Panc1 (cell line): Measurements from ENCODE around the gene ATE1. TPM values are rescaled to one million over a fixed set of nuclear protein-coding genes. Genes with fewer than 3 reads are reported as not detected.

Source experiments
- ATAC-seq: fragments of 200-7000 bp; cut with Tn5 transposase; 2 replicates; pipeline ENCODE4 v1.9.1; 2020; ENCODE audit warnings: mild to moderate bottlenecking, moderate library complexity
- BruUV-seq: library from RNA; stranded (reverse); fragments of 400-500 nt; replicated peaks from 2 replicates; lab custom pipeline; 2021; lab: Mats Ljungman, UMichigan
- CTCF ChIA-PET: fragments of 300-600 bp; sonication (Branson Sonifier 250); formaldehyde crosslinking; loops from one replicate; lab custom pipeline; 2022; ENCODE audit warnings: antibody characterized with exemption; lab: Charles Lee
- POLR2A ChIA-PET: fragments of 300-600 bp; sonication (Branson Sonifier 250); formaldehyde crosslinking; loops from one replicate; lab custom pipeline; 2022; ENCODE audit warnings: antibody characterized with exemption; lab: Charles Lee
- DNase-seq: peaks from one replicate; pipeline ENCODE4 v3.0.0-alpha.2; 2010; ENCODE audit warnings: low read depth, low spot score
- H3K27ac ChIP-seq: 2 replicates; pipeline ENCODE4 v1.5.1; 2011; ENCODE audit warnings: mild to moderate bottlenecking, low read length, inconsistent platforms
- H3K27me3 ChIP-seq: fragments of 200-500 bp; sonication (Bioruptor generic); 2 replicates; pipeline ENCODE4 v1.6.0; 2014; ENCODE audit warnings: low read length, inconsistent platforms; ENCODE audit not compliant: control insufficient read depth, insufficient read depth
- H3K36me3 ChIP-seq: fragments of 200-500 bp; sonication (Bioruptor generic); 2 replicates; pipeline ENCODE4 v1.5.1; 2014; ENCODE audit warnings: inconsistent platforms, mild to moderate bottlenecking, low read length, moderate library complexity; ENCODE audit not compliant: control insufficient read depth, insufficient read depth
- H3K4me1 ChIP-seq: 2 replicates; pipeline ENCODE4 v1.5.1; 2011; ENCODE audit warnings: inconsistent platforms, mild to moderate bottlenecking, low read length, moderate library complexity; ENCODE audit not compliant: control insufficient read depth, insufficient read depth
- H3K4me3 ChIP-seq, 2 experiments: 2 replicates each; pipeline ENCODE4 v1.5.1; 2011 to 2012; ENCODE audit warnings: low read depth in 2 of 2, low read length in 2 of 2, mild to moderate bottlenecking in 2 of 2, inconsistent platforms in 1 of 2, moderate library complexity in 1 of 2
- H3K9me3 ChIP-seq: fragments of 200-500 bp; sonication (Bioruptor generic); 2 replicates; pipeline ENCODE4 v1.5.1; 2014; ENCODE audit warnings: low read depth, mild to moderate bottlenecking, inconsistent platforms, low read length, moderate library complexity; ENCODE audit not compliant: control insufficient read depth, insufficient read depth
- POLR2AphosphoS5 ChIP-seq: IDR thresholded peaks from 2 replicates; pipeline ENCODE4 v1.6.1; 2012; ENCODE audit warnings: mild to moderate bottlenecking, low read depth, low read length, moderate library complexity
- SIN3A ChIP-seq: IDR thresholded peaks from 2 replicates; pipeline ENCODE4 v1.6.1; 2012; ENCODE audit warnings: low read depth, mild to moderate bottlenecking, low read length, moderate library complexity, borderline replicate concordance; ENCODE audit not compliant: insufficient read depth
- TCF7L2 ChIP-seq: IDR thresholded peaks from 2 replicates; pipeline ENCODE4 v1.6.1; 2011; ENCODE audit warnings: mild to moderate bottlenecking, low read depth, low read length, inconsistent platforms
- in situ Hi-C: cut with HindIII; loops from 2 replicates; pipeline ENCODE4 v1.10.0; 2016; ENCODE audit warnings: low sequenced_read_pairs, low pct_unique_long_range_greater_than_20kb
- intact Hi-C: fragments of 100-400 bp; cut with micrococcal nuclease; formaldehyde crosslinking; loops from one replicate; pipeline ENCODE4 v1.10.0; 2022; ENCODE audit not compliant: unreplicated experiment
- total RNA-seq: library from RNA; stranded (reverse); gene quantifications from one replicate; pipeline ENCODE4 v1.2.1, GENCODE V29; 2021; ENCODE audit not compliant: unreplicated experiment
- TF ChIP-seq, protein P1 (sequence below), 2 experiments: IDR thresholded peaks; 2 replicates each; pipeline ENCODE4 v1.6.1; 2011 to 2012; ENCODE audit warnings: low read depth in 2 of 2, control low read depth in 1 of 2, low read length in 1 of 2, mild to moderate bottlenecking in 1 of 2, moderate library complexity in 1 of 2; ENCODE audit not compliant: insufficient read depth in 1 of 2
- TF ChIP-seq, protein P2 (sequence below): fragments of 450-650 bp; IDR thresholded peaks from 2 replicates; pipeline ENCODE4 v1.5.1; 2017; ENCODE audit warnings: mild to moderate bottlenecking

Gene ATE1
- total RNA-seq, 1 experiment from 2014 or later = 45.5 TPM

DNA sequence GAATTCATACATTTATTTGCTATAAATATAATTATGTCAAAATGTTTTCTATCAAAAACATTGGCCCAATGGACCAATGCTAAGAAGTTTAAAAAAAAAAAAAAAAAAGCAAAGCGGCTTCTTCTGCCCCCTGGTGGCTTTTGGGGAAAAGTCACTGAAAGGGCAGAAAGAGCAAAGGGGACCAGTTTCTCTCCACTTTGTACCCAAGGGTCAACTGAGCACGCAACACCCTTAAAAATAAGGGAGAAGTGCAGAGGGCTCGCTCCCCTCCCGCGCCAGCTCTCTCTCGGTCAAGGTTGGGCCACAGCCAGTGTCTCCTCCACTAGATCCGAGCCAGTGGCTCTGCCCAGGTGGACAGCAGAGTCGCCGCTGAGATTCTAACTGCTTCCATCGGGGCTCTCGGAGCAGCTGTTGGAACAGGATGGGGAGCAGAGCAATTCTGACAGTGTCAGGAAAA lies 193.2 kb downstream of the ATE1 start:
- no peak for DNase-seq
- Histone ChIP-seq H3K4me3 (peak overlapping the region; percentile 12; a peak in 3 of 4 replicates), H3K27ac (no peak overlapping the region), H3K36me3 (no peaks in the 10 kb centered on the region), H3K9me3 (no peaks in the 10 kb centered on the region), H3K27me3 (peaks cover 20% of the 10 kb centered on the region), H3K4me1 (peaks cover 10% of the 10 kb centered on the region)
- ChIA-PET POLR2A (no interaction called here), CTCF (interaction anchor here (0.6 to 0.7 kb wide), 2 partner anchors 663 to 788 kb away, joined by 8 to 11 read pairs; no protein-coding TSS in a partner anchor)
- TF ChIP-seq, protein P1, sequence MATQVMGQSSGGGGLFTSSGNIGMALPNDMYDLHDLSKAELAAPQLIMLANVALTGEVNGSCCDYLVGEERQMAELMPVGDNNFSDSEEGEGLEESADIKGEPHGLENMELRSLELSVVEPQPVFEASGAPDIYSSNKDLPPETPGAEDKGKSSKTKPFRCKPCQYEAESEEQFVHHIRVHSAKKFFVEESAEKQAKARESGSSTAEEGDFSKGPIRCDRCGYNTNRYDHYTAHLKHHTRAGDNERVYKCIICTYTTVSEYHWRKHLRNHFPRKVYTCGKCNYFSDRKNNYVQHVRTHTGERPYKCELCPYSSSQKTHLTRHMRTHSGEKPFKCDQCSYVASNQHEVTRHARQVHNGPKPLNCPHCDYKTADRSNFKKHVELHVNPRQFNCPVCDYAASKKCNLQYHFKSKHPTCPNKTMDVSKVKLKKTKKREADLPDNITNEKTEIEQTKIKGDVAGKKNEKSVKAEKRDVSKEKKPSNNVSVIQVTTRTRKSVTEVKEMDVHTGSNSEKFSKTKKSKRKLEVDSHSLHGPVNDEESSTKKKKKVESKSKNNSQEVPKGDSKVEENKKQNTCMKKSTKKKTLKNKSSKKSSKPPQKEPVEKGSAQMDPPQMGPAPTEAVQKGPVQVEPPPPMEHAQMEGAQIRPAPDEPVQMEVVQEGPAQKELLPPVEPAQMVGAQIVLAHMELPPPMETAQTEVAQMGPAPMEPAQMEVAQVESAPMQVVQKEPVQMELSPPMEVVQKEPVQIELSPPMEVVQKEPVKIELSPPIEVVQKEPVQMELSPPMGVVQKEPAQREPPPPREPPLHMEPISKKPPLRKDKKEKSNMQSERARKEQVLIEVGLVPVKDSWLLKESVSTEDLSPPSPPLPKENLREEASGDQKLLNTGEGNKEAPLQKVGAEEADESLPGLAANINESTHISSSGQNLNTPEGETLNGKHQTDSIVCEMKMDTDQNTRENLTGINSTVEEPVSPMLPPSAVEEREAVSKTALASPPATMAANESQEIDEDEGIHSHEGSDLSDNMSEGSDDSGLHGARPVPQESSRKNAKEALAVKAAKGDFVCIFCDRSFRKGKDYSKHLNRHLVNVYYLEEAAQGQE (IDR thresholded peaks at IDR 0.05; ENCODE audit: insufficient read depth in 1 of 2, low read depth in 2 of 2, low read length in 1 of 2) = no peak
- TF ChIP-seq, protein P2, sequence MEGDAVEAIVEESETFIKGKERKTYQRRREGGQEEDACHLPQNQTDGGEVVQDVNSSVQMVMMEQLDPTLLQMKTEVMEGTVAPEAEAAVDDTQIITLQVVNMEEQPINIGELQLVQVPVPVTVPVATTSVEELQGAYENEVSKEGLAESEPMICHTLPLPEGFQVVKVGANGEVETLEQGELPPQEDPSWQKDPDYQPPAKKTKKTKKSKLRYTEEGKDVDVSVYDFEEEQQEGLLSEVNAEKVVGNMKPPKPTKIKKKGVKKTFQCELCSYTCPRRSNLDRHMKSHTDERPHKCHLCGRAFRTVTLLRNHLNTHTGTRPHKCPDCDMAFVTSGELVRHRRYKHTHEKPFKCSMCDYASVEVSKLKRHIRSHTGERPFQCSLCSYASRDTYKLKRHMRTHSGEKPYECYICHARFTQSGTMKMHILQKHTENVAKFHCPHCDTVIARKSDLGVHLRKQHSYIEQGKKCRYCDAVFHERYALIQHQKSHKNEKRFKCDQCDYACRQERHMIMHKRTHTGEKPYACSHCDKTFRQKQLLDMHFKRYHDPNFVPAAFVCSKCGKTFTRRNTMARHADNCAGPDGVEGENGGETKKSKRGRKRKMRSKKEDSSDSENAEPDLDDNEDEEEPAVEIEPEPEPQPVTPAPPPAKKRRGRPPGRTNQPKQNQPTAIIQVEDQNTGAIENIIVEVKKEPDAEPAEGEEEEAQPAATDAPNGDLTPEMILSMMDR = peak; percentile 90
- in situ Hi-C loops = no loop called here
- intact Hi-C loops = loop anchor here (2.0 to 10.0 kb wide), 3 partner anchors 120 to 792 kb away; no protein-coding TSS in a partner anchor
- peak; percentile 64; the same call in 1 of the 2 replicates for ATAC-seq
- BruUV-seq = no TSS peak

DNA sequence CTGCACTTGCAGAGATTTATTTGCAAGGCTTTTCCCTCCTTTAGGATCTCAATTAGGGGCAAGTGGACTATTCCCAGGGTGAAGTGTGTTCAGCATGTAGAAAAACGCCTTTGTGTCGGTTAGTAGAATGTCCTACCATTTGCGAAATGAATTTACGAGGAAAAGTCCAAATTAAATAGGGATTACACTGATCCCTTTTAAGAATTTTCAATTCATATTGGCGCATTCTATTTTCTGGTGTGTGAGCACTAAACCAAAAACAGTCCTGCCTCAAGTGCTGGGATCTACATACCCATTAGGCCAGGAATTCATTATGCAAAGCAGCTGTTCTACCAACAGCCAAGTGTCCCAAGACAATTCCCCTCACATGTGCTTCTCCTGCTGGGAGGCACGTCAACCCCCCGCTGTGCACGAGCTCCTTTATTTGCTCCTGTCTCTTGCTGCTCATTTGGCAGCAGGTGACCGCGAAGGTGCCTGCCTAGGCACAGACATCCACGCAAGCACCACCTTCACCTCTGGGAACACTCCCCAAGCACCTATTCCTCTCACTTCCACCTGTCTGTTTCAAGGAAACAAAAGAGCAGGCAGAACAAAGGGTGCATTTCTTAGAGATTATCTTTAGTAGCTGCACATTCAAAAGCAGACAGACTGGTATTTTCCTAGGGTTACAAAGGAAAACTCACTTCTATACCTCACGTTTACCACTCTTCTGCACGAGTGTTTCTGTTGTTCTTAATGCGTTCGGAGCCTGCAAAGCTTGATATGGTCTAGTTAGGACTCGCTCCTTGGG lies 195.0 kb downstream of the ATE1 start:
- BruUV-seq = no TSS peak
- CTCF ChIA-PET = interaction anchor here (0.6 kb wide), 1 partner anchor 907 kb away, joined by 3 read pairs; no protein-coding TSS in a partner anchor

More for the DNA sequence above, 195.0 kb downstream of the ATE1 start:
- intact Hi-C loops = loop anchor here (10.0 kb wide), 1 partner anchor 118 kb away; no protein-coding TSS in a partner anchor
- Histone ChIP-seq H3K9me3 (no peaks in the 10 kb centered on the region), H3K27me3 (peaks cover 24% of the 10 kb centered on the region), H3K4me1 (peaks cover 10% of the 10 kb centered on the region), H3K4me3 (no peak overlapping the region), H3K36me3 (no peaks in the 10 kb centered on the region), H3K27ac (no peak overlapping the region)
- POLR2A ChIA-PET = no interaction called here
- no peak for DNase-seq
- no peak for TF ChIP-seq SIN3A
- no peak for TF ChIP-seq POLR2AphosphoS5
- TF ChIP-seq TCF7L2 = no peak
- TF ChIP-seq, protein P2 = no peak
- TF ChIP-seq, protein P1 (IDR thresholded peaks at IDR 0.05; ENCODE audit: insufficient read depth in 1 of 2, low read depth in 2 of 2, low read length in 1 of 2) = no peak
- no peak for ATAC-seq
- in situ Hi-C loops = no loop called here
